Transverse colon (tissue), 4 donors: ENCODE measurements around the gene TSPAN8. TPM values are rescaled to one million over a fixed set of nuclear protein-coding genes. Genes with fewer than 3 reads are reported as not detected.

ENCODE experiments used
- DNase-seq: peaks from one replicate; pipeline ENCODE4 v3.0.0-alpha.2; 2019
- H3K27ac ChIP-seq, 4 donors: fragments of 200-600 bp; sonication (generic); 2 replicates each; pipeline ENCODE4 v1.5.1; 2016 to 2018; ENCODE audit warnings: inconsistent platforms in 4 of 4
- H3K27me3 ChIP-seq: fragments of 200-600 bp; sonication (generic); 2 replicates; pipeline ENCODE4 v1.5.1; 2017; ENCODE audit warnings: inconsistent platforms
- H3K36me3 ChIP-seq, 4 donors: fragments of 200-600 bp; sonication (generic); 2 replicates each; pipeline ENCODE4 v1.5.1; 2017 to 2019; ENCODE audit warnings: inconsistent platforms in 4 of 4
- H3K4me1 ChIP-seq, 4 donors: fragments of 200-600 bp; sonication (generic); 2 replicates each; pipeline ENCODE4 v1.5.1; 2017 to 2020; ENCODE audit warnings: inconsistent platforms in 4 of 4
- H3K4me3 ChIP-seq, 4 donors: fragments of 200-600 bp; sonication (generic); 1 replicate in 1 of 4; 2 replicates in 3 of 4; pipeline versions ENCODE4 v1.5.1 to v1.6.1; 2017 to 2019; ENCODE audit warnings: inconsistent platforms in 4 of 4
- H3K9me3 ChIP-seq, 2 donors: fragments of 200-600 bp; sonication (generic); 2 replicates each; pipeline ENCODE4 v1.5.1; 2017 to 2019; ENCODE audit warnings: inconsistent platforms in 2 of 2
- CTCF ChIP-seq, 5 experiments: fragments of 200-600 bp in 3 of 5; fragments of 450-650 bp in 2 of 5; sonication (generic) in 3 of 5; IDR thresholded peaks; 1 replicate in 2 of 5; 2 replicates in 3 of 5; pipeline ENCODE4 v1.5.1; 2016 to 2017; ENCODE audit warnings: antibody characterized with exemption in 5 of 5, inconsistent platforms in 3 of 5, mild to moderate bottlenecking in 2 of 5, moderate library complexity in 1 of 5
- EP300 ChIP-seq: sonication (generic); formaldehyde crosslinking; IDR thresholded peaks from one replicate; pipeline ENCODE4 v1.6.1; 2017; ENCODE audit warnings: antibody characterized with exemption, low read depth
- POLR2A ChIP-seq: fragments of 450-650 bp; IDR thresholded peaks from one replicate; pipeline ENCODE4 v1.6.1; 2016; ENCODE audit warnings: antibody characterized with exemption, mild to moderate bottlenecking, moderate library complexity
- POLR2AphosphoS5 ChIP-seq, 3 donors: sonication (generic); formaldehyde crosslinking; IDR thresholded peaks; one replicate each; pipeline ENCODE4 v1.6.1; 2016; ENCODE audit warnings: antibody characterized with exemption in 3 of 3
- WGBS, 2 donors: methylation state at CpG; one replicate each; pipeline ENCODE4 v1.1.5; 2018; ENCODE audit warnings: low coverage in 1 of 2; 5-methylcytosine and 5-hydroxymethylcytosine counted together
- in situ Hi-C, 4 donors: fragments of 200-750 bp; cut with MboI; loops; one replicate each; pipeline versions ENCODE4 v1.15.0 to v1.15.1; 2017; ENCODE audit warnings: low sequenced_read_pairs in 3 of 4, low pct_ligation_motif_present in 1 of 4, low pct_unique_long_range_greater_than_20kb in 1 of 4
- intact Hi-C: fragments of 100-400 bp; cut with DNase I; formaldehyde crosslinking; loops from one replicate; pipeline ENCODE4 v1.15.1; 2023; ENCODE audit warnings: low total_unique reads
- total RNA-seq, 4 donors: library from RNA; depleted of rRNA; stranded (reverse); fragments of >200 nt; gene quantifications; one replicate each; pipeline ENCODE4 v1.1.0, GENCODE V29; 2016

Gene TSPAN8
- total RNA-seq, 4 donors from 2014 or later = 217 to 1,195 (median 646) TPM

- intact Hi-C loops (no loop called here), in situ Hi-C loops (no loop called here)
- DNase-seq = no peak
- no peak for TF ChIP-seq POLR2A
- no peak for TF ChIP-seq EP300
- TF ChIP-seq CTCF (IDR thresholded peaks at IDR 0.05) = no peak
- TF ChIP-seq POLR2AphosphoS5 (IDR thresholded peaks at IDR 0.05) = no peak
- Histone ChIP-seq H3K36me3 (peaks cover 0 to 7% (median 0%) of the 10 kb centered on the region in 4 donors), H3K4me3 (no peak overlapping the region), H3K27ac (no peak overlapping the region), H3K4me1 (no peaks in the 10 kb centered on the region), H3K9me3 (no peaks in the 10 kb centered on the region), H3K27me3 (no peaks in the 10 kb centered on the region)
- 80 to 84% methylated on average over 1 to 5 of the region's 5 CpGs for WGBS, 2 donors
Observed at GRCh38 chr12:71109834-71110233, 48.0 kb downstream of the TSPAN8 start.

- in situ Hi-C loops = no loop called here
- intact Hi-C loops = no loop called here
- no peaks in the 10 kb centered on the region for H3K4me1 ChIP-seq
- H3K4me3 ChIP-seq = no peak overlapping the region
- H3K27me3 ChIP-seq = no peaks in the 10 kb centered on the region
- H3K27ac ChIP-seq = no peak overlapping the region
- 80% methylated on average over 3 of the region's 3 CpGs for WGBS, 2 donors
- H3K36me3 ChIP-seq = no peaks in the 10 kb centered on the region
- TF ChIP-seq POLR2A (no peak), CTCF (IDR thresholded peaks at IDR 0.05) (no peak), POLR2AphosphoS5 (IDR thresholded peaks at IDR 0.05) (no peak), EP300 (no peak)
- DNase-seq = no peak
- H3K9me3 ChIP-seq = no peaks in the 10 kb centered on the region
Observed at GRCh38 chr12:71108355-71108754, 49.4 kb downstream of the TSPAN8 start.

GRCh38 chr12:71107936-71108335 is 49.9 kb downstream of the TSPAN8 start:
- no peaks in the 10 kb centered on the region for H3K9me3 ChIP-seq
- TF ChIP-seq POLR2A = no peak
- TF ChIP-seq EP300 = no peak
- no peak for TF ChIP-seq CTCF (IDR thresholded peaks at IDR 0.05)
- TF ChIP-seq POLR2AphosphoS5 (IDR thresholded peaks at IDR 0.05) = no peak
- DNase-seq = no peak
- H3K27me3 ChIP-seq = no peaks in the 10 kb centered on the region
- H3K4me1 ChIP-seq = no peaks in the 10 kb centered on the region
- in situ Hi-C loops (no loop called here), intact Hi-C loops (no loop called here)
- H3K36me3 ChIP-seq = no peaks in the 10 kb centered on the region
- no peak overlapping the region for H3K27ac ChIP-seq
- H3K4me3 ChIP-seq = no peak overlapping the region
- 66 to 90% methylated on average over 1 of the region's 1 CpG for WGBS, 2 donors

GRCh38 chr12:71105956-71106355 is 51.8 kb downstream of the TSPAN8 start:
- DNase-seq = no peak

More at GRCh38 chr12:71105956-71106355, 51.8 kb downstream of the TSPAN8 start:
- Histone ChIP-seq H3K27ac (no peak overlapping the region), H3K4me1 (no peaks in the 10 kb centered on the region), H3K4me3 (no peak overlapping the region), H3K27me3 (no peaks in the 10 kb centered on the region), H3K36me3 (no peaks in the 10 kb centered on the region), H3K9me3 (no peaks in the 10 kb centered on the region)
- intact Hi-C loops = no loop called here
- TF ChIP-seq POLR2A (no peak), POLR2AphosphoS5 (IDR thresholded peaks at IDR 0.05) (no peak), CTCF (IDR thresholded peaks at IDR 0.05) (no peak), EP300 (no peak)
- in situ Hi-C loops = no loop called here
